Kidney tubule cell (primary cell): ENCODE results near the gene HOXD12.

ENCODE experiments used
- DNase-seq: peaks from one replicate; pipeline ENCODE4 v3.0.0-alpha.2; 2018; ENCODE audit warnings: low spot score

HOXD12 gene

GRCh38 chr2:176093145-176093897 is 6.3 kb upstream of the HOXD12 start:
- DNase-seq, result no peak

GRCh38 chr2:176093898-176094249 is 5.7 kb upstream of the HOXD12 start:
- no peak for DNase-seq

- DNase-seq, result no peak
Measured at GRCh38 chr2:176094349-176094748, 5.2 kb upstream of the HOXD12 start.

- DNase-seq, result no peak
Measured at GRCh38 chr2:176095421-176095820, 4.2 kb upstream of the HOXD12 start.

- DNase-seq, result no peak
Measured at GRCh38 chr2:176096243-176096985, 3.2 kb upstream of the HOXD12 start.

- peak; percentile 74 for DNase-seq
Measured at GRCh38 chr2:176096986-176097819, 2.4 kb upstream of the HOXD12 start.

GRCh38 chr2:176097820-176098365 is 1.7 kb upstream of the HOXD12 start:
- no peak for DNase-seq

GRCh38 chr2:176098366-176099158 is 1.0 kb upstream of the HOXD12 start:
- DNase-seq, result no peak

- DNase-seq, result no peak
Measured at GRCh38 chr2:176099159-176099727, 352 bp upstream of the HOXD12 start.

GRCh38 chr2:176100547-176101140 is 1.0 kb downstream of the HOXD12 start:
- no peak for DNase-seq

- DNase-seq, result no peak
Measured at GRCh38 chr2:176101216-176101830, 1.7 kb downstream of the HOXD12 start.

GRCh38 chr2:176101842-176102241 is 2.2 kb downstream of the HOXD12 start:
- DNase-seq, result no peak

GRCh38 chr2:176102309-176102866 is 2.8 kb downstream of the HOXD12 start:
- DNase-seq, result no peak

- no peak for DNase-seq
Measured at GRCh38 chr2:176103194-176103593, 3.6 kb downstream of the HOXD12 start.

GRCh38 chr2:176103742-176104315 is 4.2 kb downstream of the HOXD12 start:
- DNase-seq, result no peak

GRCh38 chr2:176104316-176105077 is 4.9 kb downstream of the HOXD12 start:
- peak; percentile 74 for DNase-seq

GRCh38 chr2:176105078-176105729 is 5.6 kb downstream of the HOXD12 start:
- DNase-seq, result no peak
